NCI-H510A (cell line): ENCODE results near the gene RPS6KA5.
"Not testable (repeated sequence)": the region's sequence is repeated elsewhere in the genome, so short reads cannot be mapped to it uniquely, and the experiment has no call there.

Source experiments
- DNase-seq: peaks from one replicate; lab custom pipeline; 2025; lab: John Stamatoyannopoulos, UW

Gene RPS6KA5

GRCh38 chr14:90870950-90871604 is 189.4 kb downstream of the RPS6KA5 start:
- DNase-seq, result no peak

GRCh38 chr14:90867501-90867900 is 192.9 kb downstream of the RPS6KA5 start:
- DNase-seq, result no peak

GRCh38 chr14:90866833-90867232 is 193.6 kb downstream of the RPS6KA5 start:
- no peak for DNase-seq

- DNase-seq, result no peak
These were observed 195.7 kb downstream of the RPS6KA5 start for GRCh38 chr14:90864741-90865140.

- no peak for DNase-seq
These were observed 201.9 kb downstream of the RPS6KA5 start for GRCh38 chr14:90858511-90858910.

GRCh38 chr14:90857866-90858265 is 202.6 kb downstream of the RPS6KA5 start:
- DNase-seq, result no peak

GRCh38 chr14:90856115-90856514 is 204.3 kb downstream of the RPS6KA5 start:
- not testable (repeated sequence) for DNase-seq

GRCh38 chr14:90853116-90853515 is 207.3 kb downstream of the RPS6KA5 start:
- no peak for DNase-seq

GRCh38 chr14:90851327-90852036 is 209.0 kb downstream of the RPS6KA5 start:
- no peak for DNase-seq

GRCh38 chr14:90850487-90850886 is 210.0 kb downstream of the RPS6KA5 start:
- no peak for DNase-seq

- DNase-seq, result no peak
These were observed 210.5 kb downstream of the RPS6KA5 start for GRCh38 chr14:90849787-90850444.

- DNase-seq, result no peak
These were observed 211.3 kb downstream of the RPS6KA5 start for GRCh38 chr14:90848944-90849731.

GRCh38 chr14:90846511-90846910 is 213.9 kb downstream of the RPS6KA5 start:
- DNase-seq, result no peak

- DNase-seq, result no peak
These were observed 216.1 kb downstream of the RPS6KA5 start for GRCh38 chr14:90844321-90844720.

GRCh38 chr14:90842726-90843125 is 217.7 kb downstream of the RPS6KA5 start:
- no peak for DNase-seq

GRCh38 chr14:90840667-90841066 is 219.8 kb downstream of the RPS6KA5 start:
- not testable (repeated sequence) for DNase-seq

GRCh38 chr14:90839889-90840266 is 220.6 kb downstream of the RPS6KA5 start:
- DNase-seq, result no peak

- DNase-seq, result no peak
These were observed 221.2 kb downstream of the RPS6KA5 start for GRCh38 chr14:90839024-90839888.

GRCh38 chr14:90838531-90838930 is 221.9 kb downstream of the RPS6KA5 start:
- not testable (repeated sequence) for DNase-seq

- no peak for DNase-seq
These were observed 223.1 kb downstream of the RPS6KA5 start for GRCh38 chr14:90837355-90837754.

- DNase-seq, result no peak
These were observed 223.8 kb downstream of the RPS6KA5 start for GRCh38 chr14:90836692-90837063.
